T-cell (primary cell): Measurements from ENCODE around the gene ERC2. TPM values are rescaled to one million over a fixed set of nuclear protein-coding genes. Genes with fewer than 3 reads are reported as not detected.

Experiments used
- ATAC-seq, 4 experiments: fragments of 200-7000 bp in 3 of 4; fragments of 150-1000 bp in 1 of 4; cut with Tn5 transposase; replicated peaks in 1 of 4; 1 replicate in 3 of 4; 2 replicates in 1 of 4; pipeline ENCODE4 v1.10.0; 2021; ENCODE audit warnings: moderate library complexity in 3 of 4, mild to moderate bottlenecking in 2 of 4, moderate number of reproducible peaks in 1 of 4
- CTCF ChIA-PET, 2 donors: fragments of 300-600 bp; sonication (Branson Sonifier 250); formaldehyde crosslinking; loops; one replicate each; lab custom pipeline; 2022; ENCODE audit warnings: antibody characterized with exemption in 2 of 2; lab: Charles Lee
- POLR2A ChIA-PET, 2 donors: fragments of 300-600 bp; sonication (Branson Sonifier 250); formaldehyde crosslinking; loops; one replicate each; lab custom pipeline; 2022; ENCODE audit warnings: antibody characterized with exemption in 2 of 2; lab: Charles Lee
- DNase-seq, 35 experiments: peaks; one replicate each; pipeline versions ENCODE4 v3.0.0 to v3.0.0-alpha.2; 2013 to 2023
- H3K27ac ChIP-seq: one replicate; pipeline ENCODE4 v1.5.1; 2013; ENCODE audit warnings: low read length
- H3K27me3 ChIP-seq, 2 experiments: replicated peaks in 1 of 2; 1 replicate in 1 of 2; 2 replicates in 1 of 2; pipeline versions ENCODE4 v1.6.1 to v1.7.0; 2013; ENCODE audit warnings: low read length in 1 of 2, mixed read lengths in 1 of 2; ENCODE audit not compliant: control insufficient read depth in 2 of 2, insufficient read depth in 2 of 2; ENCODE audit errors: extremely low read depth in 1 of 2
- H3K36me3 ChIP-seq, 2 donors: 1 replicate in 1 of 2; 2 replicates in 1 of 2; pipeline versions ENCODE4 v1.6.1 to v1.7.0; 2013; ENCODE audit warnings: low read length in 1 of 2; ENCODE audit not compliant: control insufficient read depth in 2 of 2, insufficient read depth in 1 of 2; ENCODE audit errors: extremely low read depth in 1 of 2
- H3K4me1 ChIP-seq, 2 experiments: 1 replicate in 1 of 2; 2 replicates in 1 of 2; pipeline versions ENCODE4 v1.6.1 to v1.7.0; 2013; ENCODE audit warnings: low read length in 2 of 2, mixed read lengths in 1 of 2; ENCODE audit not compliant: insufficient read depth in 2 of 2, control insufficient read depth in 1 of 2; ENCODE audit errors: extremely low read depth in 1 of 2
- H3K4me3 ChIP-seq, 2 donors: 1 replicate in 1 of 2; 2 replicates in 1 of 2; pipeline versions ENCODE4 v1.5.1 to v1.7.0; 2013; ENCODE audit warnings: mild to moderate bottlenecking in 2 of 2, low read length in 1 of 2, moderate library complexity in 1 of 2; ENCODE audit not compliant: control insufficient read depth in 1 of 2; ENCODE audit errors: extremely low read depth in 1 of 2
- H3K9me3 ChIP-seq: 2 replicates; pipeline ENCODE4 v1.7.0; 2013
- H3K27ac Mint-ChIP-seq, 2 donors: one replicate each; pipeline ENCODE4 v1.8.0; 2020 to 2021; ENCODE audit warnings: mild to moderate bottlenecking in 2 of 2, mixed read lengths in 2 of 2
- H3K27me3 Mint-ChIP-seq, 2 donors: one replicate each; pipeline ENCODE4 v1.8.0; 2021 to 2022; ENCODE audit warnings: mixed read lengths in 2 of 2
- H3K36me3 Mint-ChIP-seq: one replicate; pipeline ENCODE4 v1.8.0; 2021; ENCODE audit warnings: mixed read lengths
- H3K4me1 Mint-ChIP-seq, 3 donors: one replicate each; pipeline ENCODE4 v1.8.0; 2020 to 2022; ENCODE audit warnings: mixed read lengths in 3 of 3, mild to moderate bottlenecking in 1 of 3
- H3K4me3 Mint-ChIP-seq, 3 donors: one replicate each; pipeline ENCODE4 v1.8.0; 2020 to 2022; ENCODE audit warnings: mild to moderate bottlenecking in 3 of 3, mixed read lengths in 3 of 3, moderate library complexity in 3 of 3
- H3K9me3 Mint-ChIP-seq, 3 donors: one replicate each; pipeline ENCODE4 v1.8.0; 2020 to 2022; ENCODE audit warnings: mixed read lengths in 3 of 3
- WGBS: methylation state at CpG from one replicate; pipeline ENCODE4 v1.1.5; 2013; ENCODE audit warnings: missing lambda C conversion rate; ENCODE audit not compliant: insufficient coverage; 5-methylcytosine and 5-hydroxymethylcytosine counted together
- total RNA-seq, 35 experiments: library from RNA in 6 of 35; stranded (reverse) in 6 of 35; fragments of 120-200 nt in 1 of 35; gene quantifications; one replicate each; pipeline versions ENCODE4 v1.2.1 to v1.2.4 and lab custom pipeline; 2013 to 2026

Gene ERC2
- total RNA-seq, 5 donors from 2014 or later (not counting 1 experiment from before 2014, with no cell fraction given) = not detected

GRCh38 chr3:55595420-55595819 is 872.8 kb downstream of the ERC2 start:
- Histone ChIP-seq H3K27me3 (no peaks in the 10 kb centered on the region), H3K4me3 (no peak overlapping the region), H3K27ac (no peak overlapping the region), H3K9me3 (no peaks in the 10 kb centered on the region), H3K36me3 (peaks cover 0 to 3% of the 10 kb centered on the region in 2 donors), H3K4me1 (no peaks in the 10 kb centered on the region)
- POLR2A ChIA-PET = no interaction called here
- ATAC-seq (no peak), DNase-seq (no peak)
- Mint-ChIP-seq H3K27ac (no peak overlapping the region), H3K4me3 (no peak overlapping the region), H3K27me3 (no peaks in the 10 kb centered on the region), H3K4me1 (no peaks in the 10 kb centered on the region), H3K9me3 (peaks cover 0 to 4% (median 0%) of the 10 kb centered on the region in 3 donors), H3K36me3 (no peaks in the 10 kb centered on the region)
- CTCF ChIA-PET = no interaction called here
- WGBS = 50% methylated on average over 1 of the region's 4 CpGs

GRCh38 chr3:55592572-55592971 is 875.7 kb downstream of the ERC2 start:
- no peak overlapping the region for H3K27ac ChIP-seq
- ATAC-seq = no peak
- Mint-ChIP-seq H3K9me3 (peaks cover 0 to 4% (median 0%) of the 10 kb centered on the region in 3 donors), H3K27ac (no peak overlapping the region), H3K4me1 (no peaks in the 10 kb centered on the region), H3K27me3 (no peaks in the 10 kb centered on the region), H3K4me3 (no peak overlapping the region), H3K36me3 (no peaks in the 10 kb centered on the region)
- no peaks in the 10 kb centered on the region for H3K27me3 ChIP-seq
- ChIA-PET CTCF (no interaction called here), POLR2A (no interaction called here)
- no peaks in the 10 kb centered on the region for H3K9me3 ChIP-seq
- DNase-seq = no peak
- no CpG with 5 or more reads among the region's 5 CpGs for WGBS
- no peak overlapping the region for H3K4me3 ChIP-seq
- peaks cover 0 to 3% of the 10 kb centered on the region in 2 donors for H3K36me3 ChIP-seq
- H3K4me1 ChIP-seq = no peaks in the 10 kb centered on the region

DNA sequence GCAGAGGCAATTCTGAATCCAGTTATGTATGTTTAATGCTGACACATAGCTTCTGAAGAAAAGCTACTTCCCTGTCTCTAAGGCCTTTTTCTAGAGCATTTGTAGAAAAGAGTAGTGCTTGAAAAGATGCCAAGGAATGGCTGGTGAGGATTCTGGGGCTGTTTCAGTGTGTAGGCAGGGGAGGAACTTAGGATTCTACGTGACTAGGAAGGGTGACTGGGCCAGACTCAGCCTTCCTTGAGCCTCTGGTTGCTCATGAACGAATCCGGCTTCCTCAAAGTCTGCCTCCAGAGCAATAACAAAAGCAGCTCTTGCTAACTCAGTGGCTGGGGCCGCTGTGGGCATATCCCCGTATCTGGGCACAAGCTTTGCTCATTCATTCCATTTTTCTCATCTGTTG is 876.4 kb downstream of the ERC2 start:
- H3K36me3 Mint-ChIP-seq = no peaks in the 10 kb centered on the region
- Histone ChIP-seq H3K36me3 (peaks cover 0 to 3% of the 10 kb centered on the region in 2 donors), H3K4me3 (no peak overlapping the region), H3K27me3 (no peaks in the 10 kb centered on the region), H3K9me3 (no peaks in the 10 kb centered on the region), H3K4me1 (no peaks in the 10 kb centered on the region), H3K27ac (no peak overlapping the region)
- peaks cover 0 to 4% (median 0%) of the 10 kb centered on the region in 3 donors for H3K9me3 Mint-ChIP-seq
- no peak for DNase-seq
- H3K27ac Mint-ChIP-seq = no peak overlapping the region
- no peak overlapping the region for H3K4me3 Mint-ChIP-seq
- WGBS = 68% methylated on average over 5 of the region's 5 CpGs
- ChIA-PET CTCF (no interaction called here), POLR2A (no interaction called here)
- H3K4me1 Mint-ChIP-seq = no peaks in the 10 kb centered on the region
- H3K27me3 Mint-ChIP-seq = no peaks in the 10 kb centered on the region
- no peak for ATAC-seq

- 50% methylated on average over 4 of the region's 10 CpGs for WGBS
- Mint-ChIP-seq H3K27me3 (no peaks in the 10 kb centered on the region), H3K36me3 (no peaks in the 10 kb centered on the region), H3K27ac (no peak overlapping the region), H3K4me1 (no peaks in the 10 kb centered on the region), H3K9me3 (no peaks in the 10 kb centered on the region), H3K4me3 (no peak overlapping the region)
- Histone ChIP-seq H3K36me3 (peaks cover 0 to 3% of the 10 kb centered on the region in 2 donors), H3K27me3 (no peaks in the 10 kb centered on the region), H3K4me3 (no peak overlapping the region), H3K27ac (no peak overlapping the region), H3K9me3 (no peaks in the 10 kb centered on the region), H3K4me1 (no peaks in the 10 kb centered on the region)
- ChIA-PET CTCF (no interaction called here), POLR2A (no interaction called here)
- DNase-seq = no peak
- ATAC-seq = no peak
Measured at GRCh38 chr3:55588146-55588765, 880.0 kb downstream of the ERC2 start.

DNA sequence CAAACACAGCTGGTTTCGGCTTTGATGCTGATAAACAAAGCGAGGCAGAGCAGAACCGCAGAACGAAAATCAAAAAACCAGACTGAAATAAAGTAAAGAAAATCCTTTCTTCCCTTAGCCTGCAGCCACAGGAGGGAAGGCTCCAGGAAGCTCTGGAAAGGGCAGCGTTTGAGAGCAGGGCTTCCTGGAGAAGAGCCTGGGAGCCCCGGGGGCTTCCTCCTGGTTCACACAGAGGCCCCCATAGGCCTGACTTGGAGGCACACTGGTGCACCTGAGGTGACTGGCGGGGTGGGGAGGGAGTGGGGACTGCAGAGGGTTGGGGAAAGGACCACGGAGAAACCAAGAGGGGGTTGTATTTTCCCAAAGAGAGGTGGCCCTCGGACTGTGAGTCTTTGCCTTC is 882.4 kb downstream of the ERC2 start:
- DNase-seq (no peak), ATAC-seq (no peak)
- no peaks in the 10 kb centered on the region for H3K36me3 Mint-ChIP-seq
- H3K4me1 Mint-ChIP-seq = no peaks in the 10 kb centered on the region
- Histone ChIP-seq H3K36me3 (no peaks in the 10 kb centered on the region), H3K4me1 (no peaks in the 10 kb centered on the region), H3K27me3 (no peaks in the 10 kb centered on the region), H3K27ac (no peak overlapping the region), H3K4me3 (no peak overlapping the region), H3K9me3 (no peaks in the 10 kb centered on the region)
- H3K9me3 Mint-ChIP-seq = no peaks in the 10 kb centered on the region
- H3K4me3 Mint-ChIP-seq = no peak overlapping the region
- WGBS = 75% methylated on average over 3 of the region's 9 CpGs
- ChIA-PET POLR2A (no interaction called here), CTCF (no interaction called here)
- no peaks in the 10 kb centered on the region for H3K27me3 Mint-ChIP-seq
- no peak overlapping the region for H3K27ac Mint-ChIP-seq

- no peak for ATAC-seq
- Histone ChIP-seq H3K36me3 (no peaks in the 10 kb centered on the region), H3K27ac (no peak overlapping the region), H3K4me1 (no peaks in the 10 kb centered on the region), H3K4me3 (no peak overlapping the region), H3K27me3 (no peaks in the 10 kb centered on the region), H3K9me3 (no peaks in the 10 kb centered on the region)
- no peak for DNase-seq
- POLR2A ChIA-PET = no interaction called here
- CTCF ChIA-PET = no interaction called here
- no peaks in the 10 kb centered on the region for H3K27me3 Mint-ChIP-seq
- no peaks in the 10 kb centered on the region for H3K36me3 Mint-ChIP-seq
- no peak overlapping the region for H3K4me3 Mint-ChIP-seq
- whole genome bisulfite sequencing = 91% methylated on average over 14 of the region's 15 CpGs
- H3K9me3 Mint-ChIP-seq = no peaks in the 10 kb centered on the region
- H3K27ac Mint-ChIP-seq = no peak overlapping the region
- no peaks in the 10 kb centered on the region for H3K4me1 Mint-ChIP-seq
Measured at GRCh38 chr3:55584716-55585368, 883.4 kb downstream of the ERC2 start.
